Nephron progenitor cell (in vitro differentiated cells): Measurements from ENCODE around the gene NMS.
"Not testable (repeated sequence)": the region's sequence is repeated elsewhere in the genome, so short reads cannot be mapped to it uniquely, and the experiment has no call there.

ENCODE experiments used
- DNase-seq: peaks from one replicate; pipeline ENCODE4 v3.0.0; 2021
- H3K27ac Mint-ChIP-seq: 2 replicates; pipeline ENCODE4 v1.8.0; 2021; ENCODE audit warnings: mild to moderate bottlenecking, moderate library complexity, mixed read lengths
- H3K27me3 Mint-ChIP-seq: 2 replicates; pipeline ENCODE4 v1.8.0; 2021; ENCODE audit warnings: mild to moderate bottlenecking, low read depth, mixed read lengths; ENCODE audit not compliant: poor library complexity
- H3K36me3 Mint-ChIP-seq: 2 replicates; pipeline ENCODE4 v1.8.0; 2021; ENCODE audit warnings: low read depth, mixed read lengths
- H3K4me1 Mint-ChIP-seq: 2 replicates; pipeline ENCODE4 v1.8.0; 2021; ENCODE audit warnings: mixed read lengths
- H3K4me3 Mint-ChIP-seq: 2 replicates; pipeline ENCODE4 v1.8.0; 2021; ENCODE audit warnings: mild to moderate bottlenecking, moderate library complexity, mixed read lengths
- H3K9me3 Mint-ChIP-seq: 2 replicates; pipeline ENCODE4 v1.8.0; 2021; ENCODE audit warnings: mild to moderate bottlenecking, moderate library complexity, mixed read lengths
- TF ChIP-seq, protein P1 (sequence below): fragments of 200-600 bp; sonication (generic); IDR thresholded peaks from 2 replicates; pipeline ENCODE4 v1.5.0; 2021; ENCODE audit warnings: antibody characterized with exemption

The NMS gene

DNA sequence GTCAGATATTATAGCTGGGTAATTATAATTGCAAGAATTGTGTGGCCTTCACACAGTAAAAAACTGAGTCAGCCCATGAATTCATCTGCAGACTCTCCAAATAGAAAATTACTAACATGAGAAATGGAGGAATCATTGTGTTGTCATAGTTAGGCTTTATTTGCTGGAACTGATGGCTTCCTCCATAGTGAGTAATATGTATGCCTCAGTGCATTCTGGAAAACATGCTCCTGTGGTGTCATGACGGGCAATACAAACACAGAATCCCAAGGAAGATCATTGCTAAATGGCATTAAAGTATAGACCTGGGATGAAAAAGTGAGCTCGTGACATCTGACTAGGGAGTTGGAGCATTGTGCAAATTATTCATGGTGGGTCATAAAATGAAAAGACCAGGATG lies 23.6 kb upstream of the NMS start:
- Mint-ChIP-seq H3K27ac (no peak overlapping the region), H3K27me3 (peaks cover 3% of the 10 kb centered on the region), H3K9me3 (peaks cover 15% of the 10 kb centered on the region), H3K4me3 (no peak overlapping the region), H3K36me3 (no peaks in the 10 kb centered on the region), H3K4me1 (no peaks in the 10 kb centered on the region)
- no peak for DNase-seq
- TF ChIP-seq, protein P1, sequence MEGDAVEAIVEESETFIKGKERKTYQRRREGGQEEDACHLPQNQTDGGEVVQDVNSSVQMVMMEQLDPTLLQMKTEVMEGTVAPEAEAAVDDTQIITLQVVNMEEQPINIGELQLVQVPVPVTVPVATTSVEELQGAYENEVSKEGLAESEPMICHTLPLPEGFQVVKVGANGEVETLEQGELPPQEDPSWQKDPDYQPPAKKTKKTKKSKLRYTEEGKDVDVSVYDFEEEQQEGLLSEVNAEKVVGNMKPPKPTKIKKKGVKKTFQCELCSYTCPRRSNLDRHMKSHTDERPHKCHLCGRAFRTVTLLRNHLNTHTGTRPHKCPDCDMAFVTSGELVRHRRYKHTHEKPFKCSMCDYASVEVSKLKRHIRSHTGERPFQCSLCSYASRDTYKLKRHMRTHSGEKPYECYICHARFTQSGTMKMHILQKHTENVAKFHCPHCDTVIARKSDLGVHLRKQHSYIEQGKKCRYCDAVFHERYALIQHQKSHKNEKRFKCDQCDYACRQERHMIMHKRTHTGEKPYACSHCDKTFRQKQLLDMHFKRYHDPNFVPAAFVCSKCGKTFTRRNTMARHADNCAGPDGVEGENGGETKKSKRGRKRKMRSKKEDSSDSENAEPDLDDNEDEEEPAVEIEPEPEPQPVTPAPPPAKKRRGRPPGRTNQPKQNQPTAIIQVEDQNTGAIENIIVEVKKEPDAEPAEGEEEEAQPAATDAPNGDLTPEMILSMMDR, result no peak

- Mint-ChIP-seq H3K4me3 (no peak overlapping the region), H3K27me3 (no peaks in the 10 kb centered on the region), H3K27ac (no peak overlapping the region), H3K4me1 (no peaks in the 10 kb centered on the region), H3K36me3 (no peaks in the 10 kb centered on the region), H3K9me3 (peaks cover 27% of the 10 kb centered on the region)
- TF ChIP-seq, protein P1, result no peak
- no peak for DNase-seq
Measured at GRCh38 chr2:100451092-100451491, 19.2 kb upstream of the NMS start.

DNA sequence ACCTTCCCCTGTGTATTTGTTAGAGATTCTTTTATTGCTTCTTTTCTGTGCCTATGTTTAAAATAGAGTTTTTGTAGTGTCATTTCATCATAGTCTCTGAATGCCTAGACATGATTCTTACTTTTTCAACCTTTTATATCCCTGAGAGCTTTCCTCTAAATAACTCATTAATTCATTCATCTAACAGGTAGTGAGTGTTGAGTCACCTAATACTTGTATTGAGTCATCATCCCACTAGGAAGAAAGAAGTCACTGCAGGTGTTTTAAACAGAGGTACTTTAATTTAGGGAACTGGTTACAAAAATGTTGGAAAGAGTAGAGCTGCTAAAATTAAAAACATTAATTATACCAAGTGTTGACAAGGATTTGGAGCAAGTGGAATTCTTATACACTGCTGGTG lies 18.5 kb upstream of the NMS start:
- TF ChIP-seq, protein P1, result no peak
- peaks cover 29% of the 10 kb centered on the region for H3K9me3 Mint-ChIP-seq
- H3K4me1 Mint-ChIP-seq, result no peaks in the 10 kb centered on the region
- no peak overlapping the region for H3K27ac Mint-ChIP-seq
- DNase-seq, result no peak
- no peak overlapping the region for H3K4me3 Mint-ChIP-seq
- no peaks in the 10 kb centered on the region for H3K27me3 Mint-ChIP-seq
- no peaks in the 10 kb centered on the region for H3K36me3 Mint-ChIP-seq

DNA sequence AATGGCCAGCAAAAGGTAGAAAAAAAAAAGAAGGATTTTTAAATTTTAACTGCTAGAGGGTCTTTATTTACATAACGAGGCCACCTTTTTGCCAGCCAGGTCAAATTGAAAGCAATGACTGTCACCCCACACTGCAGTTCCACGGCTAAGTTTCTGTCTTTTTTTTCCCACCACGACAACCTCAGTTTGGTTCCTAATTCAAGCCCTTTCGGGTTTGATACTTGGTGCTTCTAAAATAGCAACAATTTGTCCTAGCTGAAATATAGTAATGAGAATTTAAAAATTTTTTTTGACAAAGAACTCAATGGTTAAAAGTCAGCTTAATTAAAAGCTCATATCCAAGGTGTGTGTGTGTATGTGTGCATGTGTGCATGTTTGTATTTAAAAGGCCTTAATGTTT lies 16.4 kb upstream of the NMS start:
- Mint-ChIP-seq H3K4me3 (no peak overlapping the region), H3K27me3 (no peaks in the 10 kb centered on the region), H3K9me3 (peaks cover 45% of the 10 kb centered on the region), H3K27ac (no peak overlapping the region), H3K36me3 (no peaks in the 10 kb centered on the region), H3K4me1 (no peaks in the 10 kb centered on the region)
- TF ChIP-seq, protein P1, result no peak
- DNase-seq, result no peak

DNA sequence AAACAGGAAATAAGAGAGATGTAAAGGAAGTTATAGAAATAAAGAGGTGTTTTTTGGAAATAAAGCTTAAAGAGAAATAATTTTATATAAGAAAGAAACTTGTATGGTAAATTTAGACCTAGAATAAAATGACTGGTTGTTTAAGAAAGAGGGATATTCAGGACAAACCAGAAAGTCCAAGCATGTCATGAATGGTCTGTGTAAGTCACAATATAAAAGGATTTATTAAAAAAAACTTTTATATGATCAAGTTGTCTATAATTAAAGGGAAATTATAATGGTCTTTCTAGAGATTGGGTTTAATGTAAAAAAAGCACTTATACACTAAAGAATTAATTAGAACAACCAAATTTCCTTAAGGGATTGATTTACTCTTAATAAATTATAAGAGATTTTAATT lies 13.9 kb upstream of the NMS start:
- H3K4me3 Mint-ChIP-seq, H3K27ac Mint-ChIP-seq, DNase-seq, H3K36me3 Mint-ChIP-seq, H3K27me3 Mint-ChIP-seq, H3K4me1 Mint-ChIP-seq: not testable (repeated sequence)
- H3K9me3 Mint-ChIP-seq, result peaks cover 67% of the 10 kb centered on the region

- Mint-ChIP-seq H3K4me1 (no peaks in the 10 kb centered on the region), H3K36me3 (no peaks in the 10 kb centered on the region), H3K9me3 (peaks cover 40% of the 10 kb centered on the region), H3K27ac (no peak overlapping the region), H3K4me3 (no peak overlapping the region), H3K27me3 (peaks cover 10% of the 10 kb centered on the region)
- no peak for DNase-seq
- TF ChIP-seq, protein P1, result no peak
Measured at GRCh38 chr2:100460904-100461530, 9.3 kb upstream of the NMS start.
